ENCODE results near the gene CDH13.

CDH13 gene

GRCh38 chr16:83717814-83718213 is 1091.0 kb downstream of the CDH13 start:
- TF ChIP-seq, protein P1, sequence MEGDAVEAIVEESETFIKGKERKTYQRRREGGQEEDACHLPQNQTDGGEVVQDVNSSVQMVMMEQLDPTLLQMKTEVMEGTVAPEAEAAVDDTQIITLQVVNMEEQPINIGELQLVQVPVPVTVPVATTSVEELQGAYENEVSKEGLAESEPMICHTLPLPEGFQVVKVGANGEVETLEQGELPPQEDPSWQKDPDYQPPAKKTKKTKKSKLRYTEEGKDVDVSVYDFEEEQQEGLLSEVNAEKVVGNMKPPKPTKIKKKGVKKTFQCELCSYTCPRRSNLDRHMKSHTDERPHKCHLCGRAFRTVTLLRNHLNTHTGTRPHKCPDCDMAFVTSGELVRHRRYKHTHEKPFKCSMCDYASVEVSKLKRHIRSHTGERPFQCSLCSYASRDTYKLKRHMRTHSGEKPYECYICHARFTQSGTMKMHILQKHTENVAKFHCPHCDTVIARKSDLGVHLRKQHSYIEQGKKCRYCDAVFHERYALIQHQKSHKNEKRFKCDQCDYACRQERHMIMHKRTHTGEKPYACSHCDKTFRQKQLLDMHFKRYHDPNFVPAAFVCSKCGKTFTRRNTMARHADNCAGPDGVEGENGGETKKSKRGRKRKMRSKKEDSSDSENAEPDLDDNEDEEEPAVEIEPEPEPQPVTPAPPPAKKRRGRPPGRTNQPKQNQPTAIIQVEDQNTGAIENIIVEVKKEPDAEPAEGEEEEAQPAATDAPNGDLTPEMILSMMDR (conservative IDR thresholded peaks at IDR 0.05), result no peak
- TF ChIP-seq ZFX (IDR thresholded peaks at IDR 0.05), result no peak
- H3K27ac ChIP-seq, result no peak overlapping the region

GRCh38 chr16:83720213-83720612 is 1093.4 kb downstream of the CDH13 start:
- no peak overlapping the region for H3K27ac ChIP-seq
- TF ChIP-seq, protein P1 (conservative IDR thresholded peaks at IDR 0.05), result no peak
- no peak for TF ChIP-seq ZFX (IDR thresholded peaks at IDR 0.05)

DNA sequence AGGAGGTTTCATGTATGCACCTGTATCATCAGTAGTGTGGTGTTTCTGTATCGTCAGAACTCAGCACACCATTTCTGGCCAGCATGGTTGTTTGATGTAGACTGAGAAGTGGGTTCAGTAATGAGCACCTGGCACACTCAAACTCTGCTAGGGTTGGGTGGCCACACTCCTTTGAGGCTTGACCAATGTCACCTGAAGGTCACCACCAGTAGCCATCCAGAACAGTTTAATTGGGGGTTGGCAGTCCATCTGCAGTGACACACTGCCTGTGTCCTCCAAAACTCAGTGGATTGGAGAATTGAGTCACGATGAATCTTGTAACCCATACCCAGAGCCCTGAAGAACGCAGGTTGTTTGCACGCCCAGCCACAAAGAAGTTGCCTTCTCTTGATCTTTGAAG is 1094.2 kb downstream of the CDH13 start:
- no peak overlapping the region for H3K27ac ChIP-seq
- TF ChIP-seq, protein P1 (conservative IDR thresholded peaks at IDR 0.05), result no peak
- TF ChIP-seq ZFX (IDR thresholded peaks at IDR 0.05), result no peak

- no peak overlapping the region for H3K27ac ChIP-seq
- TF ChIP-seq, protein P1 (conservative IDR thresholded peaks at IDR 0.05), result no peak
- no peak for TF ChIP-seq ZFX (IDR thresholded peaks at IDR 0.05)
Measured at GRCh38 chr16:83721676-83722075, 1094.9 kb downstream of the CDH13 start.

DNA sequence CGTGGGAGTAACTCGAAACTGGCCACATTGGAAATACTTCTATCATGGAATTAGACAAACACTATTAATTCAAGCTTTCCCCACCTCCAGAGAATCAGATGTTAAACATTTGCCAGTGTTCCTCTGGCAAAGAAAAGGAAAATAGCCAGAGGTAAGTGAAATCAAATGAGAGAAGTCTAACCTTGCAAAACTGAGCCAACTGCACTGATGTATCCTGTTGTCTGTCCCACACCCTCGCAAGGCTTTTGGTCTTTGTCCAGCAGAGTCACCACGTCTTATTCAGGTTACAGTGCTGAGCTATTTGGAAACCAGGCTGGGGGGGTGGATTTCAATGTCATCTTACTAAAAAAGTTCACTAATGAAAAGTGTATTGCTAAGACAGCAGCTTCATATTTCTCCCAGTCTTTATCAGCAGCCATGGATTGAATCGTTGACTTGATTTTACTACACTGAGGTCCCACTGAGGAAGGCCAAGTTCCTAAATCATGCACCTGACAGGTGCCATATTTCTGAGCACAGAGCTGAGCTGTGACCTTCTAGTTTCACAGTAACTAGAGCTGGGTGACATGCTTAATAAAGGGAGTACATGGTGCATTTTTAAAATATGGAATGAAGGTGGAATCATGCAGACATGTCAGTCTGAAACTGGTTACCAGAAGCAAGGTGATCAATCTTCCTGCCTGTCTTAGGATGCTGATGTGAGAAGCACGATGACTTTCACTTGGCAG is 1095.9 kb downstream of the CDH13 start:
- no peak overlapping the region for H3K27ac ChIP-seq
- TF ChIP-seq, protein P1 (conservative IDR thresholded peaks at IDR 0.05), result no peak
- TF ChIP-seq ZFX (IDR thresholded peaks at IDR 0.05), result no peak

DNA sequence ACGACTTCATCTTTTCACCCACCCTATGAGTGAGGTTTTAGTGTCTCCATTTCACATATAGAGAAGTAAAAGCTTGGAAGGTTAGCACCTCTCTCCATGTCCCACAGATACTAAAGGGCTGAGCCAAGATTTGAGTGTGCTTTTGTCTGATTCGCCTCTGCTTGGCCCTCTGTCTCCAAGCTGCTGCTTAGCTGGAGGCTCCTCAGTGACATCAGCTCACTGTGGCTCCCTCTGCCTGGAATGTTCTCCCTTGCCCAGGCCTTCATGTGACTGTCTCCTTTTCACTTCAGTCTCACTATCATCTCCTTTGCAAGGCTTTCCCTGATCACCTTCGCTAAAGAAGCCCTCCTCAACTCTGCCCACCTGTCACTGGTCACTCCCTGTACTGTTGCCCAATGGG is 1096.5 kb downstream of the CDH13 start:
- H3K27ac ChIP-seq, result no peak overlapping the region
- no peak for TF ChIP-seq ZFX (IDR thresholded peaks at IDR 0.05)
- TF ChIP-seq, protein P1 (conservative IDR thresholded peaks at IDR 0.05), result no peak

DNA sequence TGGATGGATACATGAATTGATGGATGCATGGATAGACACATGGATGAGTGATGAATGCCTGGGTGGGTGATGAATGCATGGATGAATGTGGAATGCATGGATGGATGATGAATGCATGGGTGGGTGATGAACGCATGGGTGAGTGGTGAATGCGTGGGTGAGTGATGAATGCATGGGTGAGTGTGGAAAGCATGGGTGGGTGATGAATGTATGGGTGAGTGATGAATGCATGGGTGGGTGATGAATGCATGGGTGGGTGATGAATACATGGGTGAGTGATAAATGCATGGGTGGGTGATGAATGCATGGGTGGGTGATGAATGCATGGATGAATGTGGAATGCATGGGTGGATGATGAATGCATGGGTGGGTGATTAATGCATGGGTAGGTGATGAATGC is 1097.1 kb downstream of the CDH13 start:
- TF ChIP-seq, protein P1 (conservative IDR thresholded peaks at IDR 0.05), result no peak
- TF ChIP-seq ZFX (IDR thresholded peaks at IDR 0.05), result no peak
- no peak overlapping the region for H3K27ac ChIP-seq
